Ishikawa (cell line): ENCODE data around the gene DHRS7B.

Experiments used
- CEBPB ChIP-seq: IDR thresholded peaks from 2 replicates; pipeline ENCODE4 v1.6.1; 2012
- CREB1 ChIP-seq: IDR thresholded peaks from 2 replicates; pipeline ENCODE4 v1.6.1; 2012; ENCODE audit warnings: low read depth
- EGR1 ChIP-seq: IDR thresholded peaks from 2 replicates; pipeline ENCODE4 v1.6.1; 2012
- EP300 ChIP-seq: IDR thresholded peaks from 2 replicates; pipeline ENCODE4 v1.6.1; 2012; ENCODE audit warnings: borderline replicate concordance
- FOXM1 ChIP-seq: IDR thresholded peaks from 2 replicates; pipeline ENCODE4 v1.6.1; 2012; ENCODE audit warnings: low read depth, borderline replicate concordance
- NFIC ChIP-seq: IDR thresholded peaks from 2 replicates; pipeline ENCODE4 v1.6.1; 2012
- RAD21 ChIP-seq: IDR thresholded peaks from 2 replicates; pipeline ENCODE4 v1.6.1; 2012; ENCODE audit warnings: low read depth
- TAF1 ChIP-seq: IDR thresholded peaks from 2 replicates; pipeline ENCODE4 v1.6.1; 2012; ENCODE audit warnings: low read depth, mild to moderate bottlenecking
- ZBTB7A ChIP-seq: IDR thresholded peaks from 2 replicates; pipeline ENCODE4 v1.6.1; 2012; ENCODE audit warnings: low read depth
- TF ChIP-seq, protein P1 (sequence below): IDR thresholded peaks from 2 replicates; pipeline ENCODE4 v1.6.1; 2012; ENCODE audit warnings: low read depth, mild to moderate bottlenecking
- TF ChIP-seq, protein P2 (sequence below): IDR thresholded peaks from 2 replicates; pipeline ENCODE4 v1.6.1; 2012
- TF ChIP-seq, protein P3 (sequence below): IDR thresholded peaks from 2 replicates; pipeline ENCODE4 v1.6.1; 2012

DNA sequence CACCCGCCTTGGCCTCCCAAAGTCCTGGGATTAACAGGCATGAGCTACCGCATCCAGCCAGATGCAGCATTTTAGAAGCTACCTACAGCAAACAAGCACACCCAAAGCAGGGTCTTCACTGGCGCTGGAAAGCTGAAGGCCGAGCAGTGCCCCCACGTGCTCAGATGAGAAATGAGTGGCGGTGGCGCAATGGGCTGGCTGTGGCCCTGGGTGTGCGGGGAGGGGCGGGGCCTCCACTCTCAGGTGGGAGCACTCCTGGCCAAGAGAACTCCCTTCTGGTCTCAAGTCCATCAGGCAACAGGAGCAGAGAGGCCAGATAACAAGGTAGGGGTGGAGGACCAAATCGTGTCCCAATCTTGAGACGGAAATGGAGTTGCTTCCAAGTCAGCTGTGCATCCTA lies 75.1 kb downstream of the DHRS7B start:
- TF ChIP-seq EP300 (no peak), NFIC (no peak), CEBPB (no peak), RAD21 (no peak), FOXM1 (no peak), ZBTB7A (no peak), EGR1 (no peak), TAF1 (no peak), CREB1 (no peak)
- TF ChIP-seq, protein P1, sequence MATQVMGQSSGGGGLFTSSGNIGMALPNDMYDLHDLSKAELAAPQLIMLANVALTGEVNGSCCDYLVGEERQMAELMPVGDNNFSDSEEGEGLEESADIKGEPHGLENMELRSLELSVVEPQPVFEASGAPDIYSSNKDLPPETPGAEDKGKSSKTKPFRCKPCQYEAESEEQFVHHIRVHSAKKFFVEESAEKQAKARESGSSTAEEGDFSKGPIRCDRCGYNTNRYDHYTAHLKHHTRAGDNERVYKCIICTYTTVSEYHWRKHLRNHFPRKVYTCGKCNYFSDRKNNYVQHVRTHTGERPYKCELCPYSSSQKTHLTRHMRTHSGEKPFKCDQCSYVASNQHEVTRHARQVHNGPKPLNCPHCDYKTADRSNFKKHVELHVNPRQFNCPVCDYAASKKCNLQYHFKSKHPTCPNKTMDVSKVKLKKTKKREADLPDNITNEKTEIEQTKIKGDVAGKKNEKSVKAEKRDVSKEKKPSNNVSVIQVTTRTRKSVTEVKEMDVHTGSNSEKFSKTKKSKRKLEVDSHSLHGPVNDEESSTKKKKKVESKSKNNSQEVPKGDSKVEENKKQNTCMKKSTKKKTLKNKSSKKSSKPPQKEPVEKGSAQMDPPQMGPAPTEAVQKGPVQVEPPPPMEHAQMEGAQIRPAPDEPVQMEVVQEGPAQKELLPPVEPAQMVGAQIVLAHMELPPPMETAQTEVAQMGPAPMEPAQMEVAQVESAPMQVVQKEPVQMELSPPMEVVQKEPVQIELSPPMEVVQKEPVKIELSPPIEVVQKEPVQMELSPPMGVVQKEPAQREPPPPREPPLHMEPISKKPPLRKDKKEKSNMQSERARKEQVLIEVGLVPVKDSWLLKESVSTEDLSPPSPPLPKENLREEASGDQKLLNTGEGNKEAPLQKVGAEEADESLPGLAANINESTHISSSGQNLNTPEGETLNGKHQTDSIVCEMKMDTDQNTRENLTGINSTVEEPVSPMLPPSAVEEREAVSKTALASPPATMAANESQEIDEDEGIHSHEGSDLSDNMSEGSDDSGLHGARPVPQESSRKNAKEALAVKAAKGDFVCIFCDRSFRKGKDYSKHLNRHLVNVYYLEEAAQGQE = no peak
- TF ChIP-seq, protein P2, sequence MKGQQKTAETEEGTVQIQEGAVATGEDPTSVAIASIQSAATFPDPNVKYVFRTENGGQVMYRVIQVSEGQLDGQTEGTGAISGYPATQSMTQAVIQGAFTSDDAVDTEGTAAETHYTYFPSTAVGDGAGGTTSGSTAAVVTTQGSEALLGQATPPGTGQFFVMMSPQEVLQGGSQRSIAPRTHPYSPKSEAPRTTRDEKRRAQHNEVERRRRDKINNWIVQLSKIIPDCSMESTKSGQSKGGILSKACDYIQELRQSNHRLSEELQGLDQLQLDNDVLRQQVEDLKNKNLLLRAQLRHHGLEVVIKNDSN = no peak
- TF ChIP-seq, protein P3, sequence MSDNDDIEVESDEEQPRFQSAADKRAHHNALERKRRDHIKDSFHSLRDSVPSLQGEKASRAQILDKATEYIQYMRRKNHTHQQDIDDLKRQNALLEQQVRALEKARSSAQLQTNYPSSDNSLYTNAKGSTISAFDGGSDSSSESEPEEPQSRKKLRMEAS = no peak
